Thyroid gland (tissue), 4 donors: Measurements from ENCODE around the gene VAV3.

Experiments
- POLR2A ChIP-seq, 2 donors: fragments of 450-650 bp; IDR thresholded peaks; one replicate each; pipeline ENCODE4 v1.6.1; 2017; ENCODE audit warnings: antibody characterized with exemption in 2 of 2, mild to moderate bottlenecking in 2 of 2, moderate library complexity in 1 of 2
- TF ChIP-seq, protein P1 (sequence below), 6 experiments: fragments of 200-600 bp in 3 of 6; fragments of 450-650 bp in 3 of 6; sonication (generic) in 3 of 6; IDR thresholded peaks; one replicate each; pipeline ENCODE4 v1.5.1; 2016 to 2019; ENCODE audit warnings: antibody characterized with exemption in 6 of 6, mild to moderate bottlenecking in 2 of 6, inconsistent platforms in 1 of 6, moderate library complexity in 1 of 6

DNA sequence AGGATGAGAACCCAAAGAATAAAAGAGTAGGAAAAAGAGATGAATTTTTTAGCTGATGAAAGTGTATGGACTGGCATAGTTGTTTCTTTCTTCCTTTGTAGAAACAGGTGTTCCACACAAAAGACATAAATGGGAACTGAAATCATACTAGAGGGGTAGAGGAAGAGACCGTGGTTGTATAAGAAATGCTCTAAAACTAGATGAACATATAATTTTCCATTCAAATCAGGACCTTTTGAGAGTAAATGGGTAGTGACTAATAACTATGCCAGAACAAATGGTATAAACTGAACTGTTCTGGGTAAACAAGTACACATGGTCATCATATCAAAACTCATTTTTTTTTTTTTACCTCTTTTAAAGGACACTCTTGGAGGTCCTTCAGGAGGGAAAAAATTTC lies 344.2 kb downstream of the VAV3 start:
- TF ChIP-seq, protein P1, sequence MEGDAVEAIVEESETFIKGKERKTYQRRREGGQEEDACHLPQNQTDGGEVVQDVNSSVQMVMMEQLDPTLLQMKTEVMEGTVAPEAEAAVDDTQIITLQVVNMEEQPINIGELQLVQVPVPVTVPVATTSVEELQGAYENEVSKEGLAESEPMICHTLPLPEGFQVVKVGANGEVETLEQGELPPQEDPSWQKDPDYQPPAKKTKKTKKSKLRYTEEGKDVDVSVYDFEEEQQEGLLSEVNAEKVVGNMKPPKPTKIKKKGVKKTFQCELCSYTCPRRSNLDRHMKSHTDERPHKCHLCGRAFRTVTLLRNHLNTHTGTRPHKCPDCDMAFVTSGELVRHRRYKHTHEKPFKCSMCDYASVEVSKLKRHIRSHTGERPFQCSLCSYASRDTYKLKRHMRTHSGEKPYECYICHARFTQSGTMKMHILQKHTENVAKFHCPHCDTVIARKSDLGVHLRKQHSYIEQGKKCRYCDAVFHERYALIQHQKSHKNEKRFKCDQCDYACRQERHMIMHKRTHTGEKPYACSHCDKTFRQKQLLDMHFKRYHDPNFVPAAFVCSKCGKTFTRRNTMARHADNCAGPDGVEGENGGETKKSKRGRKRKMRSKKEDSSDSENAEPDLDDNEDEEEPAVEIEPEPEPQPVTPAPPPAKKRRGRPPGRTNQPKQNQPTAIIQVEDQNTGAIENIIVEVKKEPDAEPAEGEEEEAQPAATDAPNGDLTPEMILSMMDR (IDR thresholded peaks at IDR 0.05), result no peak
- TF ChIP-seq POLR2A (IDR thresholded peaks at IDR 0.05), result no peak
